ENCODE results near the gene ASXL1.
"Not testable (repeated sequence)": the region's sequence is repeated elsewhere in the genome, so short reads cannot be mapped to it uniquely, and the experiment has no call there.

Gene ASXL1

GRCh38 chr20:32333988-32334885, 23.9 kb upstream of the ASXL1 start:
- Histone ChIP-seq H3K9me3 (no peaks in the 10 kb centered on the region), H3K4me3 (ENCODE audit: low read depth, low read length) (no peak overlapping the region), H3K27me3 (no peaks in the 10 kb centered on the region), H3K36me3 (peaks cover 32% of the 10 kb centered on the region), H3K4me1 (peaks cover 4% of the 10 kb centered on the region; the same call in 1 of the 2 replicates)
- no peak for DNase-seq
- no peak for TF ChIP-seq CTCF (IDR thresholded peaks at IDR 0.05; ENCODE audit: low read depth, low read length)

- Histone ChIP-seq H3K36me3 (peaks cover 13% of the 10 kb centered on the region), H3K27me3 (no peaks in the 10 kb centered on the region), H3K4me1 (peaks cover 4% of the 10 kb centered on the region; the same call in 1 of the 2 replicates), H3K4me3 (ENCODE audit: low read depth, low read length) (no peak overlapping the region), H3K9me3 (no peaks in the 10 kb centered on the region)
- DNase-seq: no peak
- TF ChIP-seq CTCF (IDR thresholded peaks at IDR 0.05; ENCODE audit: low read depth, low read length): peak; percentile 75
Measured at GRCh38 chr20:32336918-32337347, 21.2 kb upstream of the ASXL1 start.

GRCh38 chr20:32337937-32338661, 20.0 kb upstream of the ASXL1 start:
- peaks cover 4% of the 10 kb centered on the region; the same call in 1 of the 2 replicates for H3K4me1 ChIP-seq

GRCh38 chr20:32338665-32339064, 19.5 kb upstream of the ASXL1 start:
- DNase-seq: no peak
- H3K36me3 ChIP-seq: no peaks in the 10 kb centered on the region; the same call in 1 of the 2 replicates
- no peak overlapping the region for H3K4me3 ChIP-seq (ENCODE audit: low read depth, low read length)
- TF ChIP-seq CTCF (IDR thresholded peaks at IDR 0.05; ENCODE audit: low read depth, low read length): no peak
- H3K9me3 ChIP-seq: no peaks in the 10 kb centered on the region
- H3K4me1 ChIP-seq: peaks cover 4% of the 10 kb centered on the region; the same call in 1 of the 2 replicates
- H3K27me3 ChIP-seq: no peaks in the 10 kb centered on the region

More at GRCh38 chr20:32337937-32338661, 20.0 kb upstream of the ASXL1 start:
- H3K4me3 ChIP-seq (ENCODE audit: low read depth, low read length): no peak overlapping the region
- H3K36me3 ChIP-seq: peaks cover 2% of the 10 kb centered on the region
- no peak for TF ChIP-seq CTCF (IDR thresholded peaks at IDR 0.05; ENCODE audit: low read depth, low read length)
- no peaks in the 10 kb centered on the region for H3K27me3 ChIP-seq
- no peaks in the 10 kb centered on the region for H3K9me3 ChIP-seq
- no peak for DNase-seq

GRCh38 chr20:32339116-32339515, 19.0 kb upstream of the ASXL1 start:
- peaks cover 4% of the 10 kb centered on the region; the same call in 1 of the 2 replicates for H3K4me1 ChIP-seq
- H3K27me3 ChIP-seq: no peaks in the 10 kb centered on the region
- DNase-seq: no peak
- no peak overlapping the region for H3K4me3 ChIP-seq (ENCODE audit: low read depth, low read length)
- no peaks in the 10 kb centered on the region for H3K9me3 ChIP-seq
- no peaks in the 10 kb centered on the region; the same call in 1 of the 2 replicates for H3K36me3 ChIP-seq
- no peak for TF ChIP-seq CTCF (IDR thresholded peaks at IDR 0.05; ENCODE audit: low read depth, low read length)

GRCh38 chr20:32341053-32341452, 17.1 kb upstream of the ASXL1 start:
- not testable (repeated sequence) for H3K27me3 ChIP-seq; H3K36me3 ChIP-seq; H3K9me3 ChIP-seq; DNase-seq; H3K4me1 ChIP-seq; H3K4me3 ChIP-seq (ENCODE audit: low read depth, low read length)

All from BE2C (cell line).